Peyer's patch (tissue), 4 donors: ENCODE measurements around the gene SPINK4. TPM values are rescaled to one million over a fixed set of nuclear protein-coding genes. Genes with fewer than 3 reads are reported as not detected.

Experiments used
- DNase-seq, 3 donors: peaks; one replicate each; pipeline ENCODE4 v3.0.0-alpha.2; 2017 to 2019
- H3K27ac ChIP-seq, 4 donors: fragments of 200-600 bp; sonication (generic); one replicate each; pipeline ENCODE4 v1.5.1; 2016 to 2019
- H3K27me3 ChIP-seq, 2 donors: fragments of 200-600 bp; sonication (generic); one replicate each; pipeline ENCODE4 v1.5.1; 2019
- H3K36me3 ChIP-seq, 3 donors: fragments of 200-600 bp; sonication (generic); one replicate each; pipeline ENCODE4 v1.5.1; 2016 to 2019
- H3K4me1 ChIP-seq, 4 donors: fragments of 200-600 bp; sonication (generic); one replicate each; pipeline ENCODE4 v1.5.1; 2016 to 2019
- H3K4me3 ChIP-seq, 4 donors: fragments of 200-600 bp; sonication (generic); 1 replicate in 3 of 4; 2 replicates in 1 of 4; pipeline ENCODE4 v1.5.1; 2016 to 2019; ENCODE audit warnings: mild to moderate bottlenecking in 1 of 4
- H3K9me3 ChIP-seq, 4 donors: fragments of 200-600 bp; sonication (generic); one replicate each; pipeline ENCODE4 v1.5.1; 2016 to 2019; ENCODE audit warnings: mild to moderate bottlenecking in 1 of 4
- POLR2A ChIP-seq, 2 donors: fragments of 450-650 bp; IDR thresholded peaks; one replicate each; pipeline ENCODE4 v1.5.1; 2017; ENCODE audit warnings: antibody characterized with exemption in 2 of 2, mild to moderate bottlenecking in 2 of 2, moderate library complexity in 2 of 2
- total RNA-seq, 4 donors: library from RNA; depleted of rRNA; stranded (reverse); fragments of >200 nt; gene quantifications; one replicate each; pipeline ENCODE4 v1.1.0, GENCODE V29; 2016
- TF ChIP-seq, protein P1 (sequence below), 6 experiments: fragments of 450-650 bp in 4 of 6; fragments of 200-600 bp in 2 of 6; sonication (generic) in 1 of 6; IDR thresholded peaks; one replicate each; pipeline ENCODE4 v1.5.1; 2017 to 2019; ENCODE audit warnings: antibody characterized with exemption in 6 of 6, mild to moderate bottlenecking in 3 of 6, moderate library complexity in 1 of 6

Gene SPINK4, protein sequence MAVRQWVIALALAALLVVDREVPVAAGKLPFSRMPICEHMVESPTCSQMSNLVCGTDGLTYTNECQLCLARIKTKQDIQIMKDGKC
- total RNA-seq: 100 to 1,000 TPM; 106 to 639 (median 276) TPM

- peak in 2 of 3 donors; percentile 49 to 64 for DNase-seq
- H3K27me3 ChIP-seq: no peaks in the 10 kb centered on the region
- peak within 1 kb of the TSS in 2 of 4 donors; percentile 7 to 27 for H3K4me3 ChIP-seq
- H3K4me1 ChIP-seq: peaks cover 0 to 23% (median 2%) of the 10 kb centered on the region in 4 donors
- peak within 1 kb of the TSS in 2 of 4 donors; percentile 59 to 61 for H3K27ac ChIP-seq
- H3K9me3 ChIP-seq: no peaks in the 10 kb centered on the region
- TF ChIP-seq, protein P1, sequence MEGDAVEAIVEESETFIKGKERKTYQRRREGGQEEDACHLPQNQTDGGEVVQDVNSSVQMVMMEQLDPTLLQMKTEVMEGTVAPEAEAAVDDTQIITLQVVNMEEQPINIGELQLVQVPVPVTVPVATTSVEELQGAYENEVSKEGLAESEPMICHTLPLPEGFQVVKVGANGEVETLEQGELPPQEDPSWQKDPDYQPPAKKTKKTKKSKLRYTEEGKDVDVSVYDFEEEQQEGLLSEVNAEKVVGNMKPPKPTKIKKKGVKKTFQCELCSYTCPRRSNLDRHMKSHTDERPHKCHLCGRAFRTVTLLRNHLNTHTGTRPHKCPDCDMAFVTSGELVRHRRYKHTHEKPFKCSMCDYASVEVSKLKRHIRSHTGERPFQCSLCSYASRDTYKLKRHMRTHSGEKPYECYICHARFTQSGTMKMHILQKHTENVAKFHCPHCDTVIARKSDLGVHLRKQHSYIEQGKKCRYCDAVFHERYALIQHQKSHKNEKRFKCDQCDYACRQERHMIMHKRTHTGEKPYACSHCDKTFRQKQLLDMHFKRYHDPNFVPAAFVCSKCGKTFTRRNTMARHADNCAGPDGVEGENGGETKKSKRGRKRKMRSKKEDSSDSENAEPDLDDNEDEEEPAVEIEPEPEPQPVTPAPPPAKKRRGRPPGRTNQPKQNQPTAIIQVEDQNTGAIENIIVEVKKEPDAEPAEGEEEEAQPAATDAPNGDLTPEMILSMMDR (IDR thresholded peaks at IDR 0.05): no peak
- TF ChIP-seq POLR2A (IDR thresholded peaks at IDR 0.05): peak; percentile 60 to 66
- H3K36me3 ChIP-seq: no peaks in the 10 kb centered on the region
Observed at GRCh38 chr9:33239921-33240320, at the start of gene SPINK4. SPINK4 (plus strand) TSS chr9:33240167; CDS start chr9:33240209, 42 bp downstream.

GRCh38 chr9:33192493-33193255 lies 47.3 kb upstream of the SPINK4 start:
- Histone ChIP-seq H3K36me3 (no peaks in the 10 kb centered on the region), H3K27ac (no peak overlapping the region), H3K4me3 (no peak overlapping the region), H3K9me3 (no peaks in the 10 kb centered on the region), H3K27me3 (no peaks in the 10 kb centered on the region), H3K4me1 (no peaks in the 10 kb centered on the region)
- DNase-seq: no peak
- no peak for TF ChIP-seq POLR2A (IDR thresholded peaks at IDR 0.05)

DNA sequence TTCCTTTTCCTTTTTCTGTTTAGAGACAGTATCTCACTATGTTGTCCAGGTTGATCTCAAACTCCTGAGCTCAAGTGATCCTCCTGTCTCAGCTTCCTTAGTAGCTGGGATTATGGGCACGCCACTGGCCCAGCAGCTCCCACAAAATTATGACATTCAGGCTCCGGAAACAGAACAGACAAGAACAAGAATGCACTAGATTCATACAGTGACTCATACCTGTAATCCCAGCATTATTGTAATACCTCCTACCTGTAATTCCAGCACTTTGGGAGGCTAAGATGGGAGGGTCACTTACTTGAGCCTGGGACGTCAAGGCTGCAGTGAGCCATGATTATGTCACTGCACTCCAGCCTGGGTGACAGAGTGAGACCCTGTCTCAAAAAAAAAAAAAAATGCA lies 46.1 kb upstream of the SPINK4 start:
- no peak for DNase-seq
- H3K4me3 ChIP-seq: no peak overlapping the region
- H3K36me3 ChIP-seq: no peaks in the 10 kb centered on the region
- H3K4me1 ChIP-seq: no peaks in the 10 kb centered on the region
- H3K27ac ChIP-seq: no peak overlapping the region
- H3K9me3 ChIP-seq: no peaks in the 10 kb centered on the region
- TF ChIP-seq, protein P1 (IDR thresholded peaks at IDR 0.05): no peak
- no peak for TF ChIP-seq POLR2A (IDR thresholded peaks at IDR 0.05)
- no peaks in the 10 kb centered on the region for H3K27me3 ChIP-seq

DNA sequence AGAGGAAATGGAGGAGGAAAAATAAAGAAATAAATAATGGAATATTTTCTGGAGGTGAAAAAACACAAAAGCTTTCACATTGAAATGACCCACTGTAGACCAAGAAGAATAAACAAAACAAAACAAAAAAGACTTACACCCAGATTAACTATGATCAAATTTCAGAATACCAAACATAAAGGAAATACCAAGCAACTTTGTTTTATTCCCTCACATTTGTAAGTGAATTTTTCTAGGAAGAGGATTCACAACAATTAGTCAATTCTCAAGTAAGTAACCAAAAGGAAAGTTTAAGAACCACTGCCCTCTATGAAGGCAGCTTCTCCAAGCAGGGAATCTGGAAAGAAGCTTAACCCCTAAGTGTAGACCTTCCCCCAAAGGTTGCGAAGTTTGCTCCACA lies 43.2 kb upstream of the SPINK4 start:
- no peaks in the 10 kb centered on the region for H3K36me3 ChIP-seq
- no peaks in the 10 kb centered on the region for H3K9me3 ChIP-seq
- H3K4me3 ChIP-seq: no peak overlapping the region
- H3K4me1 ChIP-seq: no peaks in the 10 kb centered on the region
- H3K27ac ChIP-seq: no peak overlapping the region
- DNase-seq: no peak
- H3K27me3 ChIP-seq: no peaks in the 10 kb centered on the region
- TF ChIP-seq, protein P1 (IDR thresholded peaks at IDR 0.05): no peak
- no peak for TF ChIP-seq POLR2A (IDR thresholded peaks at IDR 0.05)

- H3K36me3 ChIP-seq: no peaks in the 10 kb centered on the region
- H3K27me3 ChIP-seq: no peaks in the 10 kb centered on the region
- no peak for DNase-seq
- no peaks in the 10 kb centered on the region for H3K4me1 ChIP-seq
- no peak overlapping the region for H3K27ac ChIP-seq
- no peak for TF ChIP-seq POLR2A (IDR thresholded peaks at IDR 0.05)
- TF ChIP-seq, protein P1 (IDR thresholded peaks at IDR 0.05): no peak
- H3K4me3 ChIP-seq: no peak overlapping the region
- H3K9me3 ChIP-seq: no peaks in the 10 kb centered on the region
Observed at GRCh38 chr9:33197279-33198152, 42.5 kb upstream of the SPINK4 start.
